Loucy (cell line): ENCODE measurements around the gene PPIH.
"Not testable (repeated sequence)": the region's sequence is repeated elsewhere in the genome, so short reads cannot be mapped to it uniquely, and the experiment has no call there.

Experiments used
- H2AFZ ChIP-seq: fragments of 200-600 bp; sonication (generic); 2 replicates; pipeline ENCODE4 v1.6.0; 2016; ENCODE audit warnings: antibody characterized with exemption, mild to moderate bottlenecking, low read length, moderate library complexity
- H3F3A ChIP-seq: fragments of 200-600 bp; 2 replicates; pipeline ENCODE4 v1.6.0; 2016; ENCODE audit warnings: antibody characterized with exemption, low read depth, mild to moderate bottlenecking
- H3K27me3 ChIP-seq: fragments of 200-600 bp; sonication (generic); 2 replicates; pipeline ENCODE4 v1.6.1; 2014; ENCODE audit warnings: low read length, mild to moderate bottlenecking; ENCODE audit not compliant: insufficient read depth, poor library complexity, severe bottlenecking
- H3K36me3 ChIP-seq: fragments of 200-600 bp; sonication (generic); 2 replicates; pipeline ENCODE4 v1.6.1; 2016; ENCODE audit warnings: low read length; ENCODE audit not compliant: insufficient read depth
- H3K4me1 ChIP-seq: fragments of 200-600 bp; sonication (generic); 2 replicates; pipeline ENCODE4 v1.5.1; 2014; ENCODE audit warnings: low read length, mild to moderate bottlenecking; ENCODE audit not compliant: insufficient read depth, poor library complexity, severe bottlenecking
- H3K4me2 ChIP-seq: fragments of 200-600 bp; sonication (generic); 2 replicates; pipeline ENCODE4 v1.6.0; 2014; ENCODE audit warnings: antibody characterized with exemption, low read length, low read depth, mild to moderate bottlenecking; ENCODE audit not compliant: poor library complexity, severe bottlenecking
- H3K4me3 ChIP-seq: fragments of 200-600 bp; sonication (generic); 2 replicates; pipeline ENCODE4 v1.5.1; 2014; ENCODE audit warnings: low read length, mild to moderate bottlenecking, mixed read lengths; ENCODE audit not compliant: poor library complexity, severe bottlenecking
- H3K79me2 ChIP-seq: fragments of 200-600 bp; sonication (generic); 2 replicates; pipeline ENCODE4 v1.6.1; 2014; ENCODE audit warnings: low read length; ENCODE audit not compliant: insufficient read depth
- H3K9ac ChIP-seq: fragments of 200-600 bp; sonication (generic); 2 replicates; pipeline ENCODE4 v1.6.0; 2014; ENCODE audit warnings: mild to moderate bottlenecking, low read depth, low read length, moderate library complexity; ENCODE audit not compliant: poor library complexity, severe bottlenecking
- H3K9me2 ChIP-seq: fragments of 200-600 bp; sonication (generic); replicated peaks from 2 replicates; pipeline ENCODE4 v1.6.1; 2016; ENCODE audit warnings: low read depth, low read length, mixed read lengths
- H3K9me3 ChIP-seq: fragments of 200-600 bp; sonication (generic); 2 replicates; pipeline ENCODE4 v1.6.1; 2014; ENCODE audit warnings: mild to moderate bottlenecking, antibody characterized with exemption, low read length, low read depth; ENCODE audit not compliant: insufficient read depth
- H4K20me1 ChIP-seq: fragments of 200-600 bp; sonication (generic); 2 replicates; pipeline ENCODE4 v1.6.0; 2014; ENCODE audit warnings: antibody characterized with exemption, low read length, mild to moderate bottlenecking; ENCODE audit not compliant: insufficient read depth, poor library complexity, severe bottlenecking
- CTCF ChIP-seq: fragments of 200-600 bp; sonication (generic); conservative IDR thresholded peaks from 2 replicates; pipeline ENCODE4 v1.5.1; 2014; ENCODE audit warnings: mild to moderate bottlenecking, antibody characterized with exemption, low read length
- EZH2phosphoT487 ChIP-seq: fragments of 200-600 bp; IDR thresholded peaks from 2 replicates; pipeline ENCODE4 v1.6.1; 2018; ENCODE audit warnings: antibody characterized with exemption, mild to moderate bottlenecking, moderate library complexity, borderline replicate concordance

Gene PPIH

DNA sequence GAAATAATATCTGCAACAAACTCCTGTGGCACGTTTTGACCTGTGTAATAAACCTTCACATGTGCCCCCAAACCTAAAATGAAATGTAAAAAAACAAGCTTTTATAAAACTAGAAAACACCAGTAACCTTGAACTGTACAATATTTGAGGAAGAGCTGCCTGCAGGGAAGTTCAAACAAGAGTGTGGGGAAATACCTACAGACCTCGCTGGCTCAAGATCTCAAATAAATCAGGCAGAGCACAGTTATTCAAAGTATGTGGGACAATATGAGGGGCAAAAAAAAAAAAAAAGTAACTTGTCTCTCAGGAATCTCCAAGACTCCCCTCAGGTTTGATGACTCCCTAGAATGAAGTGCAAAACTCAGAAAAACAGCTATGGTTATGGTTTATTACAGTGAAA, 37.9 kb upstream of the PPIH start:
- no peaks in the 10 kb centered on the region for H3K4me1 ChIP-seq
- no peaks in the 10 kb centered on the region for H3K27me3 ChIP-seq
- no peaks in the 10 kb centered on the region for H3K79me2 ChIP-seq
- H3F3A ChIP-seq = no peaks in the 10 kb centered on the region
- H3K9me2 ChIP-seq = no peaks in the 10 kb centered on the region
- H2AFZ ChIP-seq = no peak overlapping the region
- no peaks in the 10 kb centered on the region for H3K9me3 ChIP-seq
- no peaks in the 10 kb centered on the region for H4K20me1 ChIP-seq
- H3K36me3 ChIP-seq = no peaks in the 10 kb centered on the region
- no peak overlapping the region for H3K4me3 ChIP-seq
- H3K4me2 ChIP-seq = no peak overlapping the region
- TF ChIP-seq CTCF (no peak), EZH2phosphoT487 (no peak)
- no peak overlapping the region for H3K9ac ChIP-seq

DNA sequence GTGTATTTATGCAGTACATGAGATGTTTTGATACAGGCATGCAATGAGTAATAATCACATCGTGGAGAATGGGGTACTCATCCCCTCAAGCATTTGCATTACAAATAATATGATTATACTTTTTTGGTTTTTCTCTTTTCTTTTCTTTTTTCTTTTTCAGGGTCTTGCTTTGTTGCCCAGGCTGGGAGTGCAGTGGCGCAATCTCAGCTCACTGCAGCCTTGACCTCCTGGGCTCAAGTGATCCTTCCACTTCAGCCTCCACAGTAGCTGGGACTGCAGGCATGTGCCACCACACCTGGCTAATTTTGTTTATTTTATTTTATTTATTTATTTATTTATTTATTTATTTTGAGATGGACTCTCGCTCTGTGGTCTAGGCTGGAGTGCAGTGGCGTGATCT, 37.0 kb upstream of the PPIH start:
- H3K9ac ChIP-seq, H2AFZ ChIP-seq, H3K4me2 ChIP-seq, H3K4me1 ChIP-seq, H3K9me3 ChIP-seq, H3K27me3 ChIP-seq, H3K9me2 ChIP-seq, H3K4me3 ChIP-seq, H4K20me1 ChIP-seq, H3K36me3 ChIP-seq, H3F3A ChIP-seq, H3K79me2 ChIP-seq: not testable (repeated sequence)

DNA sequence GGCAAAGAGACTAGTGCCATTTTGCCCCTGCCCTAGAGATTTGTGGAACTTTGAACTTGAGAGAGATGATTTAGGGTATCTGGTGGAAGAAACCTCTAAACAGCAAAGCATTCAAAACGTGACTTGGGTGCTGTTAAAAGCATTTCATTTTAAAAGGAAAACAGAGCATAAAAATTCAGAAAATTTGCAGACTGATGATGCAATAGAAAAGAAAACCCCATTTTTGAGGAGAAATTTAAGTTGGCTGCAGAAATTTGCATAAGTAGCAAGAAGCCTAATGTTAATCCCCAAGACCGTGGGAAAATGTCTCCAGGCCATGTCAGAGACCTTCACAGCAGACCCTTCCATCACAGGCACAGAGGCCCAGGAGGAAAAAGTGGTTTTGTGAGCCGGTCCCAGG, 31.0 kb upstream of the PPIH start:
- H3K4me1 ChIP-seq, H3K9me3 ChIP-seq, H3K79me2 ChIP-seq, H3K9me2 ChIP-seq, H3K4me2 ChIP-seq, H2AFZ ChIP-seq, H3K36me3 ChIP-seq, H4K20me1 ChIP-seq, H3K9ac ChIP-seq, H3F3A ChIP-seq, H3K4me3 ChIP-seq, H3K27me3 ChIP-seq: not testable (repeated sequence)

GRCh38 chr1:42639116-42639515, 19.1 kb upstream of the PPIH start:
- Histone ChIP-seq H3K4me1 (no peaks in the 10 kb centered on the region), H3K36me3 (no peaks in the 10 kb centered on the region), H3K4me3 (no peak overlapping the region), H3K79me2 (no peaks in the 10 kb centered on the region), H3K4me2 (no peak overlapping the region), H3F3A (no peaks in the 10 kb centered on the region), H3K9ac (no peak overlapping the region), H3K9me2 (no peaks in the 10 kb centered on the region), H3K9me3 (no peaks in the 10 kb centered on the region), H3K27me3 (no peaks in the 10 kb centered on the region), H2AFZ (no peak overlapping the region), H4K20me1 (no peaks in the 10 kb centered on the region)
- no peak for TF ChIP-seq EZH2phosphoT487
- TF ChIP-seq CTCF = no peak
